Pancreas (tissue), 10 donors: ENCODE data around the gene RBSN. TPM values are rescaled to one million over a fixed set of nuclear protein-coding genes. Genes with fewer than 3 reads are reported as not detected.
A peak's percentile ranks its signal among the peaks of the same experiment; 100 is the strongest.
"Not testable (repeated sequence)": the region's sequence is repeated elsewhere in the genome, so short reads cannot be mapped to it uniquely, and the experiment has no call there.

Experiments used
- ATAC-seq, 4 donors: fragments of 200-7000 bp; cut with Tn5 transposase; one replicate each; pipeline versions ENCODE4 v1.8.0 to v1.9.1; 2020; ENCODE audit warnings: mild to moderate bottlenecking in 4 of 4, moderate library complexity in 4 of 4
- DNase-seq, 6 donors: peaks; one replicate each; pipeline ENCODE4 v3.0.0-alpha.2; 2020
- FAIRE-seq: peaks from 2 replicates; lab custom pipeline; 2012; peaks lifted over from hg19 to GRCh38; lab: Jason Lieb, UNC
- H3K27ac ChIP-seq, 4 donors: fragments of 200-600 bp; sonication (generic); 1 replicate in 3 of 4; 2 replicates in 1 of 4; pipeline versions ENCODE4 v1.5.0 to v1.8.0; 2020
- H3K27me3 ChIP-seq, 4 donors: fragments of 200-600 bp; one replicate each; pipeline ENCODE4 v1.8.0; 2021
- H3K36me3 ChIP-seq, 3 donors: fragments of 200-600 bp; sonication (generic) in 1 of 3; one replicate each; pipeline versions ENCODE4 v1.5.0 to v1.8.0; 2020 to 2021
- H3K4me1 ChIP-seq, 3 donors: fragments of 200-600 bp; one replicate each; pipeline ENCODE4 v1.8.0; 2021
- H3K4me3 ChIP-seq, 4 donors: fragments of 200-600 bp; sonication (generic) in 2 of 4; one replicate each; pipeline versions ENCODE4 v1.5.0 to v1.8.0; 2020 to 2021
- H3K9me3 ChIP-seq, 4 donors: fragments of 200-600 bp; one replicate each; pipeline ENCODE4 v1.8.0; 2021
- WGBS, 2 donors: extraction: QIAGEN DNeasy Blood & Tissue Kit; methylation state at CpG; one replicate each; pipeline ENCODE4 v1.1.7; 2013; 5-methylcytosine and 5-hydroxymethylcytosine counted together
- intact Hi-C, 3 donors: fragments of 100-400 bp; cut with DNase I; formaldehyde crosslinking; loops; one replicate each; pipeline versions ENCODE4 v1.11.1 to v1.14.2; 2022
- polyA plus RNA-seq, 2 donors: library from polyadenylated mRNA; stranded (reverse); fragments of 200-250 nt; gene quantifications; one replicate each; pipeline ENCODE4 v1.2.3, GENCODE V29; 2013
- total RNA-seq, 6 donors: library from RNA; stranded (reverse); fragmentation: NEBNext Ultra II Directional in 4 of 6; extraction: Animal tissue kit (Norgen Biotek cat#: 25700) in 4 of 6; gene quantifications; one replicate each; pipeline versions ENCODE4 v1.2.1 to v1.2.4, GENCODE V29; 2021 to 2023
- TF ChIP-seq, protein P1 (sequence below), 4 donors: fragments of 200-600 bp; sonication (generic) in 3 of 4; IDR thresholded peaks; one replicate each; pipeline versions ENCODE4 v1.5.0 to v1.8.0; 2021; ENCODE audit warnings: antibody characterized with exemption in 4 of 4
- donor health status: healthy with polysubstance abuse.
- donor health status: DM: no; HTN: no; CAD: no; lungs with moderate emphysema.
- donor health status: DM: no; HTN: no; CAD: no.
- donor health status: control.
- donor health status: control.
- donor health status: Bipolar disorder and iron deficiency.
- donor health status: DM: yes; HTN: yes; CAD: no.
- donor health status: DM: no; HTN: no; CAD: no.
- donor health status: DM: no; HTN: no; CAD: no.
- donor health status: DM: yes; HTN: yes; CAD: no.

RBSN gene
- total RNA-seq (10 to 100 TPM in 1 of 6 donors, 1 to 10 TPM in 5; 7.4 to 10.9 (median 9.0) TPM), polyA plus RNA-seq (1 to 10 TPM; 5.7 to 6.5 TPM)

DNA sequence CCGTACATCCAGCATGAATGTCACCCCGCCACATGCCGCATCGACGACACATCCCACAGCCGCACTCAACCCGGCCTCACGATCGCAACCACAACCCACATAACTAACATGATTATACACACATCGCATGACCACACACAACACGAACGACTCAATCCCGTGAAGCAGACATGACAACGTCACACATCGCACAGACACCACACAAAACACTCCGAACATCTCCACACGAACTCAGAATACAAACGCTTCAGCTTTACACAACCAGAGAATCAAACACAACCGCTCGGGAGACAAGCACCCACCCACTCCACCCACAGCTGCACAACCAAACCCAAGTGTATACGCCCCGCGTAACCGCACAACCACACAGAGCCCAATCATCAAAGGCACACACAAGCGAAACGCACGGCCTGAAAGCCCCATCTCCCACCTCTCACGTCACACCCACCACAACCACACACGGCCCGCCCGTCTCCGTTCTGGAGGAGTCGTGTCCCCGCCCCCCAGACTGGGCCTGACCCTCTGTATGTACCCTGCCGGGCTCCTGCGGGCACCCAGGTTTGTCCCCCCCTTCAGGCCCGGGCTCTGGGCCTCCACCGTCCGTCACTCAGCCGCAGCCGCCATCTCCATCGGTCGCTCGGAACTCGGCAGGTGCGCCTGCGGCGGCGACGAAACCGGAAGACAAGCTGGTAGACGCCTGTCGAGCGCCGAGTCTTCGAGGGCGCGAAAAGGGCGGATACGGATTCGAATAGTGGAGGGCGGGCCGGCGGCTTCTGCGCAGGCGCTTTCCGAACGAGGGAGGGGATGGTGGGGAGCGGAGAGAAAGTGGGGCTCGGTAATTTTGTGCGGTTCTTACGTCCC lies at the start of gene RBSN:
RBSN (minus strand) TSS at position 646 of the 861 bp plus-strand sequence. CDS start 3,028 bp downstream, outside the sequence.
- peaks cover 0 to 21% (median 0%) of the 10 kb centered on the region in 3 donors for H3K36me3 ChIP-seq
- peaks cover 0 to 13% (median 3%) of the 10 kb centered on the region in 3 donors for H3K4me1 ChIP-seq
- ATAC-seq (peak; percentile 93 to 96 (median 96)), FAIRE-seq (no peak), DNase-seq (peak; percentile 90 to 98 (median 94))
- TF ChIP-seq, protein P1, sequence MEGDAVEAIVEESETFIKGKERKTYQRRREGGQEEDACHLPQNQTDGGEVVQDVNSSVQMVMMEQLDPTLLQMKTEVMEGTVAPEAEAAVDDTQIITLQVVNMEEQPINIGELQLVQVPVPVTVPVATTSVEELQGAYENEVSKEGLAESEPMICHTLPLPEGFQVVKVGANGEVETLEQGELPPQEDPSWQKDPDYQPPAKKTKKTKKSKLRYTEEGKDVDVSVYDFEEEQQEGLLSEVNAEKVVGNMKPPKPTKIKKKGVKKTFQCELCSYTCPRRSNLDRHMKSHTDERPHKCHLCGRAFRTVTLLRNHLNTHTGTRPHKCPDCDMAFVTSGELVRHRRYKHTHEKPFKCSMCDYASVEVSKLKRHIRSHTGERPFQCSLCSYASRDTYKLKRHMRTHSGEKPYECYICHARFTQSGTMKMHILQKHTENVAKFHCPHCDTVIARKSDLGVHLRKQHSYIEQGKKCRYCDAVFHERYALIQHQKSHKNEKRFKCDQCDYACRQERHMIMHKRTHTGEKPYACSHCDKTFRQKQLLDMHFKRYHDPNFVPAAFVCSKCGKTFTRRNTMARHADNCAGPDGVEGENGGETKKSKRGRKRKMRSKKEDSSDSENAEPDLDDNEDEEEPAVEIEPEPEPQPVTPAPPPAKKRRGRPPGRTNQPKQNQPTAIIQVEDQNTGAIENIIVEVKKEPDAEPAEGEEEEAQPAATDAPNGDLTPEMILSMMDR (IDR thresholded peaks at IDR 0.05): no peak
- peak within 1 kb of the TSS; percentile 64 to 86 (median 79) for H3K4me3 ChIP-seq
- H3K9me3 ChIP-seq: no peaks in the 10 kb centered on the region
- intact Hi-C loops: no loop called here
- no peaks in the 10 kb centered on the region for H3K27me3 ChIP-seq
- H3K27ac ChIP-seq: peak within 1 kb of the TSS in 3 of 4 donors; percentile 56 to 70 (median 59)
- 1% methylated on average over 70 to 72 of the region's 72 CpGs for WGBS, 2 donors

DNA sequence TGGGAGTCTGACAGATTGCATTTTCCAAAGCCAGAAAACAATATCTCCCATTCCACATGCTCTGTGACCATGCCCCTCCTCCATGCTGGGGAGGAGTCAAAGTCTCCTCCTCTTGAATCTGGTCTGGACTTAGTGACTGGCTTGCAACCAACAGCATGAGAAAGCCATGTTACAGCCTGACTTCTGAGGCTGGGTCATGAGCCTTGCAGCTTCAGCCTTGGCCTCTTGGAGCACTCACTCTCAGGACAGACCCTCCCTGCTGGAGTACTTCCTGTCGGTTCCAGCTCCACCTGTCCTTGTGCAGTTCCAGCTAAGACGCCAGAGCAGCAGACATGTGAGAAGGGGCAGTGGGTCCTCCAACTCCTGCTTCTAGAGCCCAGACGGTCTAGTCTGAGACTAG lies 49.7 kb upstream of the RBSN start:
- Histone ChIP-seq H3K4me1 (no peaks in the 10 kb centered on the region), H3K4me3 (no peak overlapping the region), H3K36me3 (no peaks in the 10 kb centered on the region), H3K9me3 (no peaks in the 10 kb centered on the region), H3K27ac (no peak overlapping the region), H3K27me3 (no peaks in the 10 kb centered on the region)
- TF ChIP-seq, protein P1 (IDR thresholded peaks at IDR 0.05): no peak
- WGBS, 2 donors: 29 to 35% methylated on average over 3 of the region's 3 CpGs
- DNase-seq (peak in 4 of 6 donors; percentile 23 to 41 (median 34)), ATAC-seq (peak; percentile 70 to 97 (median 80)), FAIRE-seq (no peak)
- intact Hi-C loops: no loop called here

DNA sequence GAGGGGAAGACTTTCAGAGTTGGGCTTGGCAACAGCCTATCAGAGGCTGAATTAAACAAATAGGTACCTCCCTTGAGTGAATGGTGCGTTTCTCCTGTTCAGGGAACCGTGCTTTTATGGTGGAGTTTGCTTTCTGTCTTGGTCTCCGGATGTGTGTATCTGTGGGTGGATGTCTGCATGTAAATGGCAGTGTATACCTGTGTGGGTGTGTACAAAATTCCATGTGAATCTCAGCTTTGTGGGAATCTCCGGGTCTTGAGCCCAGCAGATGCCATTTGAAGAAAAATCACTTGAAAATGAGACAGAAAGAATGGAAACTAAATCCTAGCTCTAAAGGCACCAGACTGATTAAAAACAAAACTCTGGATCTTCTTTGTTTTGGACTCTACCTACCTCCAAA lies 37.9 kb upstream of the RBSN start:
- 20 to 22% methylated on average over 4 of the region's 4 CpGs for WGBS, 2 donors
- H3K36me3 ChIP-seq, FAIRE-seq, DNase-seq, H3K9me3 ChIP-seq, H3K4me1 ChIP-seq, intact Hi-C loops, ATAC-seq, H3K4me3 ChIP-seq, H3K27ac ChIP-seq, H3K27me3 ChIP-seq: not testable (repeated sequence)

DNA sequence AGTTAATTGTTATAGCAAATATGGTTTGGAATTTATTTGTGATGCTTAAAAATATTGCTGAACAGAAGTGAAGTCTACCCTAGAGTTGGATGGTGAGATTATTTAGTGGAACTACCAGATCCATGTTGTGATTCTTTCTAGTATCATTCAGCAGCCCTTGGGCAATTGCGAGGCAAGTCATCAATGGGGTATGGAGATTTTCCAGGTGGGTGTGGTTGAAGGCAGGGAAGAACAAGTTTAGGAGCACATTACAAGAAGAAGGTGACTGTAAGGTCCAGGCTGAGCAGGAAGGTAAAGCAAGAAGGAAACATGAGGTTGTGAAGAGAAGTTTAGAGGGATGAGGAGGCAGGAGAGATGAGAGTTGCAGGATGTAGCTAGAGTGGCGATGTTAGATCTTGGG lies 36.0 kb upstream of the RBSN start:
- WGBS, 2 donors: 94% methylated on average over 2 of the region's 2 CpGs
- H3K4me3 ChIP-seq, H3K9me3 ChIP-seq, H3K27me3 ChIP-seq, intact Hi-C loops, H3K27ac ChIP-seq, ATAC-seq, H3K36me3 ChIP-seq, DNase-seq, FAIRE-seq, H3K4me1 ChIP-seq: not testable (repeated sequence)

DNA sequence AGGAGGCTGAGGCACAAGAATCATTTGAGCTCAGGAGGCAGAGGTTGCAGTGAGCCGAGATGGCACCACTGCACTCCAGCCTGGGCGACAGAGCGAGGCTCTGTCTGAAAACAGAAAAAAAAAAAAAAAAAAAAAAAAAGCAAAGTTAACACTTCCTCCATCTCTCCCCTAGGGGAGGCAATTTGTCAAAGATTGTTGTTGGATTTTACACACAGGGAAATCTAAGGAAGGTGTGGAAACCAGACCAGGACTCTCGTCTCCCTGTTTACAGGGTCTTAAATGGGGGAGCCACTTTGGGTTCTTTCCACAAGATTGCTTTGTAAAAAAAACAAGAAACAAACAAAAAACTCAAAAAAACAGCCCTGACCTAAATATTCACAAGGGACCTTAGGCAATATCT lies 29.5 kb upstream of the RBSN start:
- H3K4me1 ChIP-seq, intact Hi-C loops, H3K27me3 ChIP-seq, DNase-seq, H3K27ac ChIP-seq, H3K36me3 ChIP-seq, ATAC-seq, FAIRE-seq, H3K4me3 ChIP-seq, H3K9me3 ChIP-seq: not testable (repeated sequence)
- WGBS, 2 donors: 40% methylated on average over 1 of the region's 4 CpGs; no CpG with 5 or more reads in 1 of the 2 donors

DNA sequence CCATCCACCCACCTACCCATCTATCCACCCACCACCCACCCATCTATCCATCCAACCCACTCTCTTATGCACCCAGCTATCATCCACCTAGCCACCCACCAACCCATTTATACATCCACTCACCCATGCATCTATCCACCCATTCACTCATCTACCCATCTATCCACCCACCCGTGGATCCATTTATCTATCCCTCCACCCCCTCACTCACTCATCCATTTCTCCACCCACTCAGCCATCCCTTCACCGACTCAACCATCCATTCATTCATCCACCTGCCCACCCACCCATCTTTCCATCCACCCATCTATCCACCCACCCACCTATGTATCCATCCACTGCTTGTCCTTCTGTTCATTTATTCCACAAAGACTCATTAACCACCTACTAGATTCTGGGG lies 28.0 kb upstream of the RBSN start:
- FAIRE-seq, H3K4me3 ChIP-seq, intact Hi-C loops, H3K4me1 ChIP-seq, H3K36me3 ChIP-seq, H3K27ac ChIP-seq, H3K27me3 ChIP-seq, DNase-seq, ATAC-seq, H3K9me3 ChIP-seq: not testable (repeated sequence)
- WGBS, 2 donors: 45 to 61% methylated on average over 2 of the region's 2 CpGs
